K562 (cell line): Measurements from ENCODE around the gene MYCBP. TPM values are rescaled to one million over a fixed set of nuclear protein-coding genes. Genes with fewer than 3 reads are reported as not detected.

Source experiments
- ATAC-seq: fragments of 200-7000 bp; cut with Tn5 transposase; 3 replicates; pipeline ENCODE4 v1.9.1; 2020; ENCODE audit warnings: moderate library complexity
- BruUV-seq: library from RNA; stranded (reverse); fragments of 400-500 nt; replicated peaks from 2 replicates; lab custom pipeline; 2021; lab: Mats Ljungman, UMichigan
- CTCF ChIA-PET: fragments of 300-600 bp; formaldehyde crosslinking; extraction: SDS; loops from one replicate; lab custom pipeline; 2021; ENCODE audit warnings: low intra/inter-chr PET ratio; lab: Yijun Ruan, JAX
- POLR2A ChIA-PET: fragments of 300-600, 350-650 bp; sonication (Branson Sonifier 250); formaldehyde crosslinking; extraction: SDS; loops from one replicate; lab custom pipeline; 2021; ENCODE audit warnings: antibody characterized with exemption, inconsistent platforms; lab: Yijun Ruan, JAX
- DNase-seq, 4 experiments: peaks; one replicate each; pipeline versions ENCODE4 v3.0.0 to v3.0.0-alpha.2; 2011 to 2018; ENCODE audit warnings: low spot score in 3 of 4, mixed read lengths in 3 of 4; ENCODE audit errors: extremely low read depth in 1 of 4
- FAIRE-seq: peaks from 2 replicates; lab custom pipeline; 2011; peaks lifted over from hg19 to GRCh38; lab: Jason Lieb, UNC
- H2AFZ ChIP-seq: 2 replicates; pipeline ENCODE4 v1.6.0; 2011; ENCODE audit warnings: low read depth, low read length, control low read depth, inconsistent platforms
- H3K27ac ChIP-seq: fragments of 200-600 bp; 3 replicates; pipeline ENCODE4 v1.8.0; 2011; ENCODE audit warnings: low read depth, mild to moderate bottlenecking, control low read depth, inconsistent platforms, low read length, moderate library complexity, mixed read lengths; ENCODE audit errors: extremely low read depth
- H3K27me3 ChIP-seq, 2 experiments: fragments of 300-600 bp in 1 of 2; 2 replicates in 1 of 2; 3 replicates in 1 of 2; pipeline versions ENCODE4 v1.6.0 to v1.8.0; 2011; ENCODE audit warnings: inconsistent platforms in 2 of 2, low read length in 2 of 2, mild to moderate bottlenecking in 1 of 2, mixed read lengths in 1 of 2, moderate library complexity in 1 of 2; ENCODE audit not compliant: control insufficient read depth in 2 of 2, insufficient read depth in 2 of 2
- H3K36me3 ChIP-seq: fragments of 300-600 bp; 3 replicates; pipeline ENCODE4 v1.8.0; 2011; ENCODE audit warnings: mild to moderate bottlenecking, low read length, inconsistent platforms; ENCODE audit not compliant: control insufficient read depth, insufficient read depth
- H3K4me1 ChIP-seq, 2 experiments: fragments of 200-600 bp in 1 of 2; replicated peaks in 1 of 2; 2 replicates in 1 of 2; 3 replicates in 1 of 2; pipeline versions ENCODE4 v1.5.1 to v1.8.0; 2011; ENCODE audit warnings: inconsistent platforms in 2 of 2, low read length in 2 of 2, mild to moderate bottlenecking in 1 of 2, mixed read lengths in 1 of 2, moderate library complexity in 1 of 2; ENCODE audit not compliant: control insufficient read depth in 2 of 2, insufficient read depth in 2 of 2
- H3K4me2 ChIP-seq: 2 replicates; pipeline ENCODE4 v1.6.1; 2011; ENCODE audit warnings: low read length, control low read depth, inconsistent platforms, mixed read lengths; ENCODE audit not compliant: insufficient read depth
- H3K4me3 ChIP-seq: fragments of 200-600 bp; sonication (generic), shearing (Covaris generic); 2 replicates; pipeline ENCODE4 v1.5.1; 2016; ENCODE audit warnings: control low read depth, inconsistent platforms
- H3K79me2 ChIP-seq: fragments of 200-600 bp; 3 replicates; pipeline ENCODE4 v1.8.0; 2011; ENCODE audit warnings: low read length, inconsistent platforms; ENCODE audit not compliant: control insufficient read depth, insufficient read depth
- H3K9ac ChIP-seq, 2 experiments: 2 replicates each; pipeline versions ENCODE4 v1.6.0 to v1.6.1; 2011; ENCODE audit warnings: low read depth in 2 of 2, low read length in 2 of 2, control low read depth in 1 of 2, inconsistent platforms in 1 of 2, mild to moderate bottlenecking in 1 of 2, mixed read lengths in 1 of 2; ENCODE audit not compliant: insufficient read depth in 1 of 2
- H3K9me1 ChIP-seq: one replicate; pipeline ENCODE4 v1.6.0; 2011; ENCODE audit warnings: inconsistent platforms, mild to moderate bottlenecking, low read length, moderate library complexity; ENCODE audit not compliant: control insufficient read depth, insufficient read depth
- H3K9me3 ChIP-seq: replicated peaks from 2 replicates; pipeline ENCODE4 v1.5.1; 2011; ENCODE audit warnings: low read depth, low read length, inconsistent platforms; ENCODE audit not compliant: control insufficient read depth, insufficient read depth
- H4K20me1 ChIP-seq: replicated peaks from 2 replicates; pipeline ENCODE4 v1.6.1; 2011; ENCODE audit warnings: low read length, inconsistent platforms, mixed read lengths; ENCODE audit not compliant: control insufficient read depth, insufficient read depth
- ARID2 ChIP-seq: fragments of 450-650 bp; IDR thresholded peaks from 2 replicates; pipeline ENCODE4 v1.6.1; 2017; ENCODE audit warnings: antibody characterized with exemption, mild to moderate bottlenecking
- BDP1 ChIP-seq: IDR thresholded peaks from 3 replicates; pipeline ENCODE4 v1.6.1; 2011; ENCODE audit not compliant: insufficient read length, insufficient read depth
- FOXA1 ChIP-seq: fragments of 450-650 bp; IDR thresholded peaks from 2 replicates; pipeline ENCODE4 v1.6.1; 2016; ENCODE audit warnings: mild to moderate bottlenecking, borderline replicate concordance
- FOXJ2 ChIP-seq: fragments of 200-800 bp; sonication (Bioruptor generic); IDR thresholded peaks from 2 replicates; pipeline ENCODE4 v1.6.1; 2016; ENCODE audit warnings: missing genetic modification characterization, missing compliant biosample characterization
- KLF16 ChIP-seq: IDR thresholded peaks from 2 replicates; pipeline ENCODE4 v1.6.1; 2016; ENCODE audit warnings: antibody characterized with exemption
- SP2 ChIP-seq: IDR thresholded peaks from 2 replicates; pipeline ENCODE4 v1.6.1; 2011; ENCODE audit warnings: mild to moderate bottlenecking, low read depth, low read length, moderate library complexity; ENCODE audit not compliant: poor library complexity, severe bottlenecking; ENCODE audit errors: extremely low read depth
- ZNF764 ChIP-seq: fragments of 250-450 bp; sonication (Bioruptor Pico); IDR thresholded peaks from 2 replicates; pipeline ENCODE4 v1.4.0; 2020; ENCODE audit warnings: low read depth, mild to moderate bottlenecking, moderate library complexity
- WGBS: fragments of 100-300 bp; shearing (Covaris generic); methylation state at CpG from one replicate; pipeline ENCODE4 v1.1.6; 2016; ENCODE audit warnings: low coverage, mixed read lengths; ENCODE audit not compliant: insufficient coverage; ENCODE audit errors: missing lambda C conversion rate; 5-methylcytosine and 5-hydroxymethylcytosine counted together
- in situ Hi-C: fragments of 300-500 bp; cut with MboI; formaldehyde crosslinking; loops from 4 replicates; pipeline ENCODE4 v1.15.0; 2018; ENCODE audit warnings: inconsistent platforms, mixed read lengths
- intact Hi-C: fragments of 100-400 bp; cut with micrococcal nuclease; formaldehyde crosslinking; loops from 2 replicates; pipeline ENCODE4 v1.14.2; 2022
- polyA plus RNA-seq, 8 experiments: library from polyadenylated mRNA; depleted of rRNA in 4 of 8; stranded (reverse) in 5 of 8; unstranded in 3 of 8; fragments of >200 nt; fragmentation: Nextera tagmentation in 2 of 8; fragmentation: Illumina TruSeq in 1 of 8; extraction: Ambion mirVana in 2 of 8; extraction: Trizol in 1 of 8; gene quantifications; 2 replicates each; pipeline versions ENCODE4 v1.2.1 to v1.2.3, GENCODE V29; 2011 to 2014; ENCODE audit warnings: inconsistent platforms in 1 of 8, missing spikeins in 1 of 8
- total RNA-seq, 7 experiments: library from RNA; depleted of rRNA in 6 of 7; stranded (reverse); fragments of >200 nt in 6 of 7; fragmentation: Illumina TruSeq in 2 of 7; extraction: Trizol in 2 of 7; gene quantifications; 2 replicates each; pipeline versions ENCODE4 v1.2.1 to v1.2.3, GENCODE V29; 2011 to 2021; ENCODE audit warnings: low replicate concordance in 1 of 7

The MYCBP gene
- total and polyA plus RNA-seq, 9 of the 15 experiments (the other 6 are each of a cell fraction or from before 2014, with no cell fraction given): 32.3 to 253 (median 72.9) TPM

DNA sequence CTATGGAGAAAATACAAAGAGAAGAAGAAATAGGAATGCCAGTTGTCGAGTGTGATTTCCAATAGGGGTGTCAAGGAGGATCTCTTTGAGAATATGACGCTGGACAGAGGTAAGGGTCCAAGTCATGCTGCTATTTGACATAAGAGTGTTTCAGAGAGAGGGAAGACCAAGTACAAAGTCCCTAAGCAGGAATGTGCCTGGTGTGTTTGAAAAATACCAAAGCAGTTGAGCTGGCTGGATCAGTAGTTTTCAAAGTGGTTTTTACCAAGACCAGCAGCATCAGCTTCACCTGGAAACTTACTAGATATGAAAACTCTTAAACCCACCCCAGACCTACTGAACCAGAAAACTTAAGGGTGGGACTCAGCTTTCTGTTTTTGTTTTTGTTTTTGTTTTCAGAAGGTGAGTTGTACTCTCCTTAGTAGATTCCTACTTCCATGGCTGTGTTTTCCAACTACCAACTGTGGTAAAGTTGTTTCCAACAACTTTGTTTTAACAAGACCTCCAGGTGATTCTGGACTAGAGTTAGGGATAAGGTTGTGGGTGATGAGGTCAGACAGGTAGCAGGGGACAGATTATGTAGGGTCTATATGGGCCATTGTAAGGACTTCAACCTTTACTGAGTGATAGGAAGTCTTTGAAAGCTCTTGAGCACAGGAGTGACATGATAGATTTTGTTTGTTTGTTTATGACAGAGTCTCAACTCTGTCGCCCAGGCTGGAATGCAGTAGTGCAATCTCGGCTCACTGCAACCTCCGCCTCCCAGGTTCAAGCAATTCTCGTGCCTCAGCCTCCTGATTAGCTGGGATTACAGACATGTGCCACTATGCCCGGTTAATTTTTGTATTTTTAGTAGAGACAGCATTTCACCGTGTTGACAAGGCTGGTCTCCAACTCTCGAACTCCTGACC lies 15.5 kb upstream of the MYCBP start:
- ChIA-PET CTCF (no interaction called here), POLR2A (no interaction called here)
- Histone ChIP-seq H4K20me1 (no peaks in the 10 kb centered on the region), H3K4me2 (no peak overlapping the region), H3K4me3 (no peak overlapping the region), H3K79me2 (no peaks in the 10 kb centered on the region), H3K27me3 (peaks cover 8 to 17% of the 10 kb centered on the region in 2 experiments; a peak in 4 of 5 replicates), H3K9me3 (no peaks in the 10 kb centered on the region), H2AFZ (no peak overlapping the region), H3K27ac (no peak overlapping the region), H3K9me1 (no peaks in the 10 kb centered on the region), H3K36me3 (no peaks in the 10 kb centered on the region), H3K4me1 (no peaks in the 10 kb centered on the region), H3K9ac (no peak overlapping the region)
- no TSS peak for BruUV-seq
- ATAC-seq (no peak), FAIRE-seq (no peak), DNase-seq (no peak)
- in situ Hi-C loops: no loop called here
- 6% methylated on average over 9 of the region's 9 CpGs for WGBS
- intact Hi-C loops: no loop called here
- TF ChIP-seq ZNF764 (CRISPR knock-in tag) (no peak), BDP1 (no peak), KLF16 (no peak), ARID2 (no peak), FOXA1 (no peak), SP2 (no peak), FOXJ2 (tag) (no peak)
